Retinal pigment epithelial cell (primary cell): ENCODE results near the gene DNAJB5.
A peak's percentile ranks its signal among the peaks of the same experiment; 100 is the strongest.

ENCODE experiments used
- DNase-seq: peaks from one replicate; pipeline ENCODE4 v3.0.0-alpha.2; 2010; ENCODE audit warnings: low read depth
- H3K4me3 ChIP-seq: 2 replicates; pipeline ENCODE4 v1.5.1; 2011; ENCODE audit warnings: mild to moderate bottlenecking, low read length, control low read depth, moderate library complexity
- CTCF ChIP-seq: conservative IDR thresholded peaks from 2 replicates; pipeline ENCODE4 v1.5.1; 2011; ENCODE audit warnings: low read depth, low read length, control low read depth, inconsistent platforms

The DNAJB5 gene

GRCh38 chr9:34989946-34990635 is 546 bp downstream of the DNAJB5 start:
- H3K4me3 ChIP-seq = peak overlapping the region; percentile 84
- no peak for DNase-seq
- TF ChIP-seq CTCF = no peak

GRCh38 chr9:34990908-34991606 is 1.5 kb downstream of the DNAJB5 start:
- DNase-seq = no peak
- peak overlapping the region; percentile 84 for H3K4me3 ChIP-seq
- TF ChIP-seq CTCF = no peak

DNA sequence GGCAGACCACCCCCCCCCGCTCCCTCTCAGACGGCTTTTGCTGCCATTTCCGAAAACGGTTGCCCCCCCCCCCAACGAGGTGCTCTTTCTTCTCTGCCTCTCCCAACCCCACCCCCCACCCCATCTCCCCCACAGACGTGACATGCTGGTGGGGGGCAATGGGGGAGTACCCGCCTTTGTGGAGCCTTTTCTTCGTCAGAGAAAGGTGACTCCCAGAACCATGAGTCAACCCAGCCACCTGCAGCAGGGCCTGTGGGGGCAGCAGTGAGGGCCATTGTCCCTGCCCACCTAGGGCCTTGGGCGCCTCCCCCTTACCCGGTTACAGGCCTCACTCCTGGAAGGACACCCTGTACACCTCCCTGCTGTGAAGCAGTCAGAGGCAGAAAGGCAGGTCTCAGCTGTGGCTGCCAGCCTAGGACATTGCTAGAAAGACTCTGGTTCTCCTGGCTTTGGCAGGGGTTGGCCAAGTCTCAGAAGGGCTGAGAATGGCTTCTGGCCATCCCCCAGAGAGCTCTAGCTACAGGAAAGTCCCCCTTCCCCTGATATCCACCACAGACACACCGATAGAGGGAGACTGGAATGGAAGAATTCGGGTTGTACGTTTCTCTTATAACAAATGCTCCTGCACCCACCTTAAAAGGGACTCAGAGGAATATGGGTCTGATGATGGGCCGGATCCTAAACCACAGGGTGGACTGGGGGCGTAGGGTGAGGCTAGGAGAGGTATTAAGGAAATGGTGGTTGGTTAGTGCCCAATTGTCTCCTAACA is 2.2 kb downstream of the DNAJB5 start:
- no peak for DNase-seq
- peak; percentile 38 for TF ChIP-seq CTCF
- no peak overlapping the region for H3K4me3 ChIP-seq

GRCh38 chr9:34992376-34992951 is 2.9 kb downstream of the DNAJB5 start:
- TF ChIP-seq CTCF = no peak
- peak; percentile 91 for DNase-seq
- H3K4me3 ChIP-seq = no peak overlapping the region

- peak; percentile 92 for DNase-seq
- TF ChIP-seq CTCF = no peak
Measured at GRCh38 chr9:34993502-34994259, 4.1 kb downstream of the DNAJB5 start.

DNA sequence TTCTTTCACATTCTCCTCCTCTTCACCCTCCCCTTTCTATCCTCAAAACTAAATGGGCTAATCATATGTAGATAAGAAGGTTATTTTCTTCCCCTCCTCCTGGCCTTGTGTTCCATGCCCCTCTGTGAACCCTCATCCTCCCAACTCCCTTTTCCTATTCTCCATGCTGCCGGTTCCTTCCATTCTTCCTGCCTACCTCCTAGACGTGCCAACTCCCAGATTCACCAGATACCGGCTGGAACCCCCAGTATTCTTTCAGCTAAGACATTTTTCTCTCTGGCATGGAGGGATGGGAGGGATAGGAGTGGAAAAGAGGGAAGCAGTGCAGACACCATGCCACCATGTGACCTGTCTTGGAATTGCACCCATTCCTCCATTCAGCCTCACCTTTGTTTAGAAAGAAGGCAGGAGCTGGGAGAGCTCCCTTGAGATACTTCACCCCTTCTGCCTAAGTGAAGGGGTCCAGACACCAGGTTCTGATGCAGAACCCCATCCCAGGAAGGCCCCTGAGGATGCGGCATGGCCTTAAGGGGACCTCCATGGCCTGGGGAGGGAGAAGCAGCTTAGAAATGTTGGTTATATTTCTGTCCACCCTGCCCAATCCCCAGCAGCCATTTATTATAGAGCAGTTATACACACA is 4.8 kb downstream of the DNAJB5 start:
- peak; percentile 79 for TF ChIP-seq CTCF
- peak overlapping the region; percentile 21 for H3K4me3 ChIP-seq
- no peak for DNase-seq

More at GRCh38 chr9:34993502-34994259, 4.1 kb downstream of the DNAJB5 start:
- H3K4me3 ChIP-seq = peak overlapping the region; percentile 21
